Measurements from ENCODE around the gene ANTXR2. TPM values are rescaled to one million over a fixed set of nuclear protein-coding genes. Genes with fewer than 3 reads are reported as not detected.
"Not testable (repeated sequence)": the region's sequence is repeated elsewhere in the genome, so short reads cannot be mapped to it uniquely, and the experiment has no call there.

Gene ANTXR2
- polyA plus RNA-seq, 3 donors, result 60.8 to 68.5 (median 61.7) TPM

- DNase-seq, result no peak
Observed at GRCh38 chr4:79922011-79922410, 151.0 kb downstream of the ANTXR2 start.

GRCh38 chr4:79920163-79920853 lies 152.7 kb downstream of the ANTXR2 start:
- DNase-seq, result no peak

GRCh38 chr4:79918292-79918691 lies 154.7 kb downstream of the ANTXR2 start:
- no peak for DNase-seq

- no peak for DNase-seq
Observed at GRCh38 chr4:79917246-79917645, 155.8 kb downstream of the ANTXR2 start.

- no peak for DNase-seq
Observed at GRCh38 chr4:79915246-79915645, 157.8 kb downstream of the ANTXR2 start.

GRCh38 chr4:79913581-79913980 lies 159.4 kb downstream of the ANTXR2 start:
- no peak for DNase-seq

- no peak for DNase-seq
Observed at GRCh38 chr4:79907001-79907400, 166.0 kb downstream of the ANTXR2 start.

- no peak for DNase-seq
Observed at GRCh38 chr4:79906303-79906702, 166.7 kb downstream of the ANTXR2 start.

- DNase-seq, result no peak
Observed at GRCh38 chr4:79905212-79905611, 167.8 kb downstream of the ANTXR2 start.

GRCh38 chr4:79904331-79904730 lies 168.7 kb downstream of the ANTXR2 start:
- no peak for DNase-seq

GRCh38 chr4:79900182-79900581 lies 172.8 kb downstream of the ANTXR2 start:
- DNase-seq, result no peak

- no peak for DNase-seq
Observed at GRCh38 chr4:79899481-79899880, 173.5 kb downstream of the ANTXR2 start.

- DNase-seq, result no peak
Observed at GRCh38 chr4:79898055-79898454, 175.0 kb downstream of the ANTXR2 start.

- DNase-seq, result no peak
Observed at GRCh38 chr4:79897174-79897573, 175.9 kb downstream of the ANTXR2 start.

GRCh38 chr4:79893456-79893855 lies 179.6 kb downstream of the ANTXR2 start:
- no peak for DNase-seq

GRCh38 chr4:79889026-79889425 lies 184.0 kb downstream of the ANTXR2 start:
- DNase-seq, result not testable (repeated sequence)

- DNase-seq, result no peak
Observed at GRCh38 chr4:79886557-79886956, 186.5 kb downstream of the ANTXR2 start.

GRCh38 chr4:79886021-79886420 lies 187.0 kb downstream of the ANTXR2 start:
- DNase-seq, result no peak

GRCh38 chr4:79883290-79883689 lies 189.7 kb downstream of the ANTXR2 start:
- no peak for DNase-seq

GRCh38 chr4:79882806-79883205 lies 190.2 kb downstream of the ANTXR2 start:
- no peak for DNase-seq

- DNase-seq, result no peak
Observed at GRCh38 chr4:79881407-79881806, 191.6 kb downstream of the ANTXR2 start.

- DNase-seq, result no peak
Observed at GRCh38 chr4:79877511-79877910, 195.5 kb downstream of the ANTXR2 start.

- no peak for DNase-seq
Observed at GRCh38 chr4:79875344-79875899, 197.6 kb downstream of the ANTXR2 start.

GRCh38 chr4:79874197-79874596 lies 198.8 kb downstream of the ANTXR2 start:
- DNase-seq, result no peak

Measured in renal pelvis (tissue), 4 donors.